ENCODE data around the gene CXCL9.
"Not testable (repeated sequence)": the region's sequence is repeated elsewhere in the genome, so short reads cannot be mapped to it uniquely, and the experiment has no call there.

CXCL9 gene

DNA sequence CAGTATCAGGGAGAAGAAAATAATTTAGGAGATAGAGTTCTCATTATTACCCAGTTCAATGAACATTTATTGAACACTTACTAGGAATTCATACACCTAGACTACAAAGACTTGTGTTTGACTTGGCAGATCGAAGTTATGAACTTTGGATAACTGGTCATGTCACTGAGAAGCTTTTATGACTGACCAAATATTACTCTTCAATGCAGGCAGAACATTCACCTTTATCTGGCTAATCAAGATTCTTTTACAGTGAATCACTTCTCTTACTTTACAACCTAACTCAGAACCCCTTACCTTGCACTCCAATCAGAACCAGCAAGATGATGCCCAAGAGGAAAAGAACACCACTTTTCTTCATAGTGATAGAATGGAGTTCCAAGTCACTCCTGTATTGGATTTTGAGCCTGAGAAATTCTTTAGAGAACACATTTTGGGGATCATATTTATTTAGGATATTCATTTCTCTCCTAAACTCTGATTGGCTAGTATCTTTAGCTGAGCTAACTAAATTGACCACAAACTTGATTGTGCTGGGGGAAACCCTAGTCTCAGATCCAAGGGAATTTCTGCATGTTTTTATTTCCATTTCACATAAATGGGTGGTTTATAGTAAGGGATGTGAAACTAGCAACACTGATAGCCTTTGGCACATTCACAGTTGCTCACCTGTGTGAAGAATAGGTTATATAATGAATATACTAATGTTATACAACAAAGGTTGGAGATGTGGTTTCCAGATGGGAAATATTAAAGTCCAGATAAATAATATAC lies at the start of gene CXCL9:
Gene CXCL9, minus strand, starts transcription at position 421 of the 774 bp plus-strand sequence. Its CDS starts 60 bp downstream, at position 361.
- DNase-seq, result no peak

DNA sequence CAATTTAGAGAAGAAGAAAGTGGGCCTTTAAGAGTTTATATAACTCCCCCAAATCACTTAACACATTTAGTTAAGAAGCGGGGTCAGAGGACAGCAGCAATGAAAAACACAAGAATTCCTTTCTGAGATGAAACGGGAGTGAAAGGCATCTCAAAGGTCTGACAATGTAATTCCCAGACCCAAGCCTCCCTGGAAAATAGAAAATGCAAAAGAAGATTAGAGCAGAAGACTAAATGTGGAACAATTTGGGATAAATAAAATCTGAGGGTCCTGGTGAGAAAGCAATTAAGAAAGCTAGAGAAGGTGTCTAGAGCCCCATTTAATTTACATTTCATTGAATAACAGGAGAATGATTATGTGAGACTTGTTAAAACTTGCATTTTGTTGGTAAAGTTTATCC lies 48.1 kb upstream of the CXCL9 start:
- DNase-seq, result no peak

DNA sequence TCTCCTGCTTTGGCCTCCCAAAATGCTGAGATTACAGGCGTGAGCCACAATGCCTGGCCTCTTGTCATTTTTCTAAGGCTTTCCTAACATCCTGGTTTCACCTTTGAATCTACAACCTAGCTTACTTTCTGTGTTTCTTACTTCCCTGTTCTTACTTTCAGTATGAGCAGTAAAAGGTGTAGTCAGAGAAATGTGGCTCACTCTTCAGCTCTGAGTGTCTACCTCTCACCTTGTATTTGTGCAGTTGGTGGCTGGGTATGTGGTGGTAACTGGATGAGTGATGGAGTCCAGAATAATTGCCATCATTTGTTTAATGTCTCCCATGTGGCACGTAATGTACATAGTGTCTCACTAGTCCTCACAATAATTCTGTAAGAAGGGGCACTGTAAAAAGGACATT lies 47.7 kb upstream of the CXCL9 start:
- no peak for DNase-seq

DNA sequence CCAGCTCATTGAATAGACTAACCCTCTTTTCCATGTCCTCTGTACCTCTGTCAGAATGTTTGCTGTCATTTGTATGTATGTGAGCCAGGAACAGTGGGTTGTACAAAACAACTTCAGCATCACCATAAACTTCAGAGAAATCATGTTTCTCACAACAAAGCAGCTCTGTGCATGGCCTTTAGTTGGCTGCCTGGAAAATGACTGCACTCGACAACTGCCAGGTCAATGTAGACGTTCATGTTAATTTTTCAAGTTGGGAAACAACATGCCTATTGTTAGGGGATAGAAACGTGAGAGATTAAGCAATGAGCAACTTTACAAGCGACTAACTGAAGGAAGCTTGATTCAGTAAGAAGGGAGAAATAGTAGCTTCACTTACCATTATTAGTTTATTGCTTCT lies 46.4 kb upstream of the CXCL9 start:
- DNase-seq, result no peak

DNA sequence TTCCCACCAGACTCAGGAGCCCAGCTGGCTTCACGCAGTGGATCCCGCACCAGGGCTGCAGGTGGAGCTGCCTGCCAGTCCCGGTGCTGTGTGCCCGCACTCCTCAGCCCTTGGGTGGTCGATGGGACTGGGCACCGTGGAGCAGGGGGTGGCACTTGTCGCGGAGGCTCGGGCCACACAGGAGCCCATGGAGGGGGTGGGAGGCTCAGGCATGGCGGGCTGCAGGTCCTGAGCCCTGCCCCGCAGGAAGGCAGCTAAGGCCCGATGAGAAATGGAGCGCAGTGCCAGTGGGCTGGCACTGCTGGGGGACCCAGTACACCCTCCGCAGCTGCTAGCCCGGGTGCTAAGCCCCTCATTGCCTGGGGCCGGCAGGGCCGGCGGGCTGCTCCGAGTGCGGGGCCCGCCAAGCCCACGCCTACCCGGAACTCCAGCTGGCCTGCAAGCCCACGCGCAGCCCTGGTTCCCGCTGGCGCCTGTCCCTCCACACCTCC lies 43.3 kb upstream of the CXCL9 start:
- not testable (repeated sequence) for DNase-seq

DNA sequence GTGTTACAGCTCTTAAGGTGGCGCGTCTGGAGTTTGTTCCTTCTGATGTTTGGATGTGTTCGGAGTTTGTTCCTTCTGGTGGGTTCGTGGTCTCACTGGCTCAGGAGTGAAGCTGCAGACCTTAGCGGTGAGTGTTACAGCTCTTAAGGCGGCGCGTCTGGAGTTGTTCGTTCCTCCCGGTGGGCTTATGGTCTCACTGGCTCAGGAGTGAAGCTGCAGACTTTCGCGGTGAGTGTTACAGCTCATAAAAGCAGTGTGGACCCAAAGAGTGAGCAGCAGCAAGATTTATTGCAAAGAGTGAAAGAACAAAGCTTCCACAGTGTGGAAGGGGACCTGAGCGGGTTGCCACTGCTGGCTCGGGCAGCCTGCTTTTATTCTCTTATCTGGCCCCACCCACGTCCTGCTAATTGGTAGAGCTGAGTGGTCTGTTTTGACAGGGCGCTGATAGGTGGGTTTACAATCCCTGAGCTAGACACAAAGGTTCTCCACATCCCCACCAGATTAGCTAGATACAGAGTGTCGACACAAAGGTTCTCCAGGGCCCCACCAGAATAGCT lies 42.6 kb upstream of the CXCL9 start:
- not testable (repeated sequence) for DNase-seq

DNA sequence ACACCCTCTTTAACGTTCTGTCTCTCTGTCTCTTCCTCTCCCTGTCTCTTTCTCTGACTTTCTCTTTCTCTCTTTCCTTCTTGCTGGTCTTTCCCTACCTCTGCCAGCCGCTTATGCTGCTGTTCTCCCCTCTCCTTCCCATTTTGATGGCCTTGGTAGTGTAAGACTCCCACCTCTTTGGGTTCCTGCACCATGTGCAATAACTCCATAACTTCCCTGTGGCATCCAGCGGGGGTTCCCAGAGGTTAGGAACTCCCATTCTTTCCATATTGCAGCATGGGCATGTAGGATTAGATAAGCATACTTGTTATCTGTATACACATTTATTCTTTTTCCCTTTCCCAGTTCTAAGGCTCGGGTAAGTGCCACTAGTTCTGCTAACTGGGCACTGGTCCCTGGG lies 37.4 kb upstream of the CXCL9 start:
- DNase-seq, result not testable (repeated sequence)

DNA sequence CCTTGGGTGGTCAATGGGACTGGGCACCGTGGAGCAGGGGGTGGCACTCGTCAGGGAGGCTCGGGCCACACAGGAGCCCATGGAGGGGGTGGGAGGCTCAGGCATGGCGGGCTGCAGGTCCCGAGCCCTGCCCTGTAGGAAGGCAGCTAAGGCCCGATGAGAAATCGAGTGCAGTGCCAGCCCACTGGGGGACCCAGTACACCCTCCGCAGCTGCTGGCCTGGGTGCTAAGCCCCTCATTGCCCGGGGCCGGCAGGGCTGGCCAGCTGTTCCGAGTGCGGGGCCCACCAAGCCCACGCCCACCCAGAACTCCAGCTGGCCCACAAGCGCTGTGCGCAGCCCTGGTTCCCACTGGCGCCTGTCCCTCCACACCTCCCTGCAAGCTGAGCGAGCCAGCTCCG lies 36.0 kb upstream of the CXCL9 start:
- not testable (repeated sequence) for DNase-seq

DNA sequence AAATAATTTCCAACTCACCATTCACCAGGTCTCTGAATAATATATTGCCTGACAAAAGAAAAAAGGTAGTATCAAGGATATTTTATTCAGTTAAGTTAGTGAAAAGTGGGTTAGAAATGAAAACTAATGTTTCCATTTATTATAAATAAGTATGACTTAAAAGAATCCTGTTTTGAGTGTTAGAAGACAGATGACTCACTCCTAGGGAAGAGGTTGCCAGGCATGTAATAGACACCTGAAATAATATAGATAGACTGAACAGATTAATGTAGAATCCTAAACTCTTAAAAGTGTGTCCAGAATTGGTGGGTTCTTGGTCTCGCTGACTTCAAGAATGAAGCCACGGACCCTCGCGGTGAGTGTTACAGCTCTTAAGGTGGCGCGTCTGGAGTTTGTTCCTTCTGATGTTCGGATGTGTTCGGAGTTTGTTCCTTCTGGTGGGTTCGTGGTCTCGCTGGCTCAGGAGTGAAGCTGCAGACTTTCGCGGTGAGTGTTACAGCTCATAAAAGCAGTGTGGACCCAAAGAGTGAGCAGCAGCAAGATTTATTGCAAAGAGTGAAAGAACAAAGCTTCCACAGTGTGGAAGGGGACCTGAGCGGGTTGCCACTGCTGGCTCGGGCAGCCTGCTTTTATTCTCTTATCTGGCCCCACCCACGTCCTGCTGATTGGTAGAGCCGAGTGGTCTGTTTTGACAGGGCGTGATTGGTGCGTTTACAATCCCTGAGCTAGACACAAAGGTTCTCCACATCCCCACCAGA lies 35.1 kb upstream of the CXCL9 start:
- DNase-seq, result not testable (repeated sequence)

DNA sequence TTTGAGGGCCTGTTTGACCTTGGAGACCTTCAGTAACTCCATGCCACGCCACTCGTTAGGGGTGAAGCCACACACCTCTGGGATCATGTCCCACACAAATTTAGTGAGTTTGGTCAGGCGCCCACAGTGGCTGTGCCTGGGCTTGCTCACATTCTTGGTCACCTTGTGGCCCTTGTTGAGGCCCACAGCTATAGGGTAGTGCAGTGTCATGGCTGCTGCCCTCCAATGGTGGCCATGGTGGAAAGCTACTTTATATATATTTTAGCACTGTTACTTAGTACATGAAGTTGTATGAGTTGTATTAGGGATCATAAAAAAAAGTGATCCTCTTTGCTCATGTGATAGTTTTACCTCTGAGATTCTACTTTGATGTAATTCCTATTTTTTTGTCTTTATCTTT lies 29.5 kb upstream of the CXCL9 start:
- no peak for DNase-seq

DNA sequence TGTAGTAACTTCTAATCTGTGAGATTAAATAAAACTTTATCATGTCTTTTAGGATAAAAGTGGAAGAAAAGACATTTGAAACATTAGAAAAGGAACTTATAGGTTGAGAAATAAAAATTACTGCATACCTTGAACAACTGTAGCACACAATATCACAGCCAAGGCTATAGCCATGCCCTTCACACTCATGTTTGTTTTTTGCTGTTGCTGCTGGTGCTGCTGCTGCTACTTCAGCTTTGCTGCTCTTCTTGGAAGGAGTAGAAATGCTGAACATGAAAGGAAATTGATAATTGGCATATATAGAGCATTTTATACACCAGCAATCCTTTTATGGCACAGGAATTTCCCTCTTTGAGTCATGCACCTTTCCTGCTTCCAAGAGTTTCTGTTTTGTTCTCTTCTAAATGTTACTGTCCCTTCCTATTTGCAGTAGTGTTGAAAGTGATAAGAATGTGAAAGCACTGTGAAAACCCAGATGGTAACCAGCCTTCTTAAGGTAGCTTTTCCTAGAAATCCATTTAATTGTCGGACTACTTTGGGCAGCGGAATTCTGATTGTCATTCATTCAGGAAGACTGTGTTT lies 28.6 kb upstream of the CXCL9 start, which contains the start of gene CXCL11:
Gene CXCL11, minus strand, starts transcription at position 272 of the 582 bp plus-strand sequence. Its CDS starts 83 bp downstream, at position 189.
- no peak for DNase-seq

DNA sequence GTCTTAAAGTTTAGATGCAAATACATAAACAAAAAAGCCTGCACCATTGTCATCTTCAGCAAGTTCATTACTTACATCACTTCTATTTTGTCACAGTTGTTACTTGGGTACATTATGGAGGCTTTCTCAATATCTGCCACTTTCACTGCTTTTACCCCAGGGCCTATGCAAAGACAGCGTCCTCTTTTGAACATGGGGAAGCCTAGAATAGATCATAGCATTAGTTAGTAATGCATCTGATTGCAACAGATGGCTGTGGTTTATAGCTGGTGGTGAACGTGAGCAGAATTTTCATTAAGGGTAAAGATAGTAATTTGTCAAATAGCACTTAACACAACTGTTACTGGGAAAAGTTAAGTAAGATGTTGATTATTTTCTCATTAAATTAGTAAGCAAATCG lies 27.8 kb upstream of the CXCL9 start:
- peak; percentile 57 for DNase-seq

DNA sequence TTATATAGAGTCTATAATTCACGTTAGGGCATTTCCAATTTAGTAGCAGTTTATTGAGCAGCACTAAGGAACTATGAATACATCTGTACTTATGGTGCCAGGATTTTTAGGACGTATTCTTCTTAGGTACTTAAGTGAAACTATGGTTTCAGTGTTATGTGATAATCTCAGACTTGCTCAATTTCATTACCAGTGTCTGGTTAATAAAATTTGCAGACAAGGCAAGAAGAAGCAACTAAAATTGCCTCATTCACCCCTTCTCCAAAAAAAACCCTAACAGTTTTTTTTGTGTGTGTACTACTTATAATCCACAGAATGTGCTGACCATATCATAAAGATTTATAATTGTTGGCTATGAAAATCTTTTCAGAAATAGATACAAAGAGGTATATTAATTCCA lies 22.0 kb upstream of the CXCL9 start:
- DNase-seq, result no peak

DNA sequence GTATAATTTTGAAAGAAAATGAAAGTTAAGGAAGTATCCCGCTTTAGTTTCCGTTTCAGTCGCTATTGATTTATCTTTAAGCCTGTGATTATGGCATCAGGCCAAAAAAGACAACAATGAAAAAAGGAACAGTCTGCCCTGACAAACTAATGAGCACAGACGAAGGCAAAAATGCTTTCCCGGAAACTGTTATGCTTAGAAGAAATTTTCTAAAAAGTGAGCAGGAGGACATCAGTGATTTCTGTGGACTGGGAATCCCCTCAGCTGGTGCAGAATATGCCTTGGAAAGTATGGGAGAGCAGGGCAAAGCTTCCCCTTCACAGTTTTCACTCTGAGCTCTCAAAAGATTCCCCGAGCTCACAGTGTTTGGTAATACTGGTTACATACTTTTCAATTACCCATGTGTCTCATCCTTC lies 21.0 kb upstream of the CXCL9 start:
- DNase-seq, result peak; percentile 63

DNA sequence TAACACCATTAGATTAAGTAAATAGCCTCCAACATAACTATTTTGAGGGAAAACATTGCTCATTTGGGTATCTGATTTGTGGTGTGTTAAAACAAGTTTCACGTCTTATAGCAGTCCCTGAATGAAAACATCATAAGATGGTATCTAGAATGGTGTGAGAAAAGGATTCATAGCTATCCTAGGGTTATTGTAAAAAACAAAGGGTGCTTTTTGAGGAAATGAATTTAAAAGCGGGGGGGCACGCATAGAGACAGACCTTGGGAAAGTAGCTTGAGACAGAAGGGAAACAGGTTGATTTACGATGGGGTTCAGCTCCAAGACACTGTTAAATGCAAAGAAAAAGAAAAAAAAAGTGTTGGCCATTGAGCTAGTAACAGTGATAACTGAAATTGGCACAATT lies 16.8 kb upstream of the CXCL9 start:
- DNase-seq, result no peak

DNA sequence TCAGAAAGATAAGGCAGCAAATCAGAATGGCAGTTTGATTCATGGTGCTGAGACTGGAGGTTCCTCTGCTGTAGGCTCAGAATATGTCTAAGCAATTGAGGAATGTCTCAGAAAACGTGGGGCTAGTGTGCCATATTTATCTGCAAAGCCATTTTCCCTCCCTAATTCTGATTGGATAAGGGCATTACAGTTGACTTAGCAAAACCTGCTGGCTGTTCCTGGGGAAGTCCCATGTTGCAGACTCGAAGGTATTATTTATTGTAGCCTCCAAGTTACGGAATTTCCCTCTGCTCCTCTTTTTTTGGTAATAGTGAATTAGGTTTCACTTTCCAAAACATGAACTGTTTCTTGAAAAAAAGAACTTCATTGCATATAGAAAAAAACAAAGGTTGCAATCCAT lies 16.1 kb upstream of the CXCL9 start, which contains the start of gene CXCL10:
Gene CXCL10, minus strand, starts transcription at position 109 of the 400 bp plus-strand sequence. Its CDS starts 66 bp downstream, at position 43.
- DNase-seq, result no peak

DNA sequence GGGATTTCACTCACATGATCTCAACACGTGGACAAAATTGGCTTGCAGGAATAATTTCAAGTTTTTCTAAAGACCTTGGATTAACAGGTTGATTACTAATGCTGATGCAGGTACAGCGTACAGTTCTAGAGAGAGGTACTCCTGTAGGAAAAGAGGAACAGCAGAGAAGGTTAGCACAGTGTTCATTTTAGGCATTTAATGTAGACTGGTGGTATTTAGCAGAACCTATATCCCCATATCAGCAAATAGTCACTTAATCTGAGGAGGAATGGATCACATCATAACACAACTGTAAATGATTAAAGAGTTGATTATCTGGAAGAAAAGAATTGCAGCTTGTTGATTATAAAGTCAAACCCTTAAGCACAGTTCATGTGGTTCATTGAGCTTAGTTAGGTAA lies 15.4 kb upstream of the CXCL9 start:
- DNase-seq, result no peak

DNA sequence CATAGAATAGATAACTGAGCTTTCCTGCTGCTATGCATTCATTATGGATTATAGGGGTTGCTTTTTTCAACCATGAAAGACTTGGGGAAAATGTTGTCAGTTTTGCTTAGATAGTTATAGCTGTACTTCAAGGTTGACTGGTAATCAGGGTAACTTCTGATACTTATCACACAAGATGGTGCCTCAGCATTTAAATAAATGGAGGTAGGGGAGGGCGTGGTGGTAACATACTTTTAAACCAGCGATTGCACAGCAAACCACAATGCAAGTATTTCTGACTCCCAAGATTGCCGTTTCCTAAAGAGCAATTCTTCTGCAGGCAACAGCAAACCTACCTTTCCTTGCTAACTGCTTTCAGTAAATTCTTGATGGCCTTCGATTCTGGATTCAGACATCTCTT lies 14.7 kb upstream of the CXCL9 start:
- no peak for DNase-seq

DNA sequence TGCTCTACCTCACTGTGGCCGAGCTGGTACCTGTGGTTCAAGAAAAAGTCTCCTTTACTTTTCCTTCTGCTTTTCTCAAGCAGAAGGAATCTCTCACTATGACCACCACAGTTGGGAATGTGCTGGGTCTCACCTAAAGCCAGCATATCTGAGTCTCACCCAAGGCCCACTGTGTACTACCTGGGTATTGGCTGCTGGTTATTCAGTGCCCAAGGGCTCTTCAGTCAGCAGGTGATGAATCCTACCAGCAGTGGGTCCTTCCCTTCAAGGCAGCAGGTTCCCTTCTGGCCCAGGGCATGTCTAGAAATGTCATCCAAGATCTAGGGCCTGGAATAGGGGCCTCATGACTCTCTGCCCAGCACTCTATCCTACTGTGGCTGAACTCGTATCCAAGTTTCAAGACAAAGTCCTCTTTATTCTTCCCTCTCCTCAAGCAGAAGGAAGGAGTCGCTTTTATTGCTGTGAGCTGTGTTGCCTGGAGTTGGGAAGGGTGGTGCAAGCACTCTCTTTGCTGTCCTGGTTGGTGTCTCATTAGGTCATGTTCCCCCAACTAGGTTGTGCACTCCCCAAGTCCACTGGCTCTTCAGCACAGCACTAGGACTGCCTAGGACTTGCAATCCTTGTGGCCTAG lies 9.9 kb upstream of the CXCL9 start:
- DNase-seq, result no peak

DNA sequence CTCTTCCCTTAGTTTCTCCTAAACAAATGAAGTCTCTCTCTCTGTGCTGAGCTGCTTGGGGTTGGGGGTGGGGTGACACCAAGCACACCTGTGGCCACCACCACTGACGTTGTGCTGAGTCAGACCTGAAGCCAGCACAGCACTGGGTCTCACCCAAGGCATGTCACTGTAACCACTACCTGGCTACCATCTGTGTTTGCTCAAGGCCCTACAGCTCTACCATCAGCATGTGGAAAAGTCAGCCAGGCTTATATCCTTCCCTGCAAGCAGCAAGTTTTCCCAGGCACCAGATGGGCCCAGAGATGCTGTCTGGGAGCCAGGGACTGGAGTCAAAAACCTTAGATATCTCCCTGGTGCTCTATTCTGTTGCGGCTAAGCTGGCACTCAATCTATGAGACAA lies 9.1 kb upstream of the CXCL9 start:
- no peak for DNase-seq

DNA sequence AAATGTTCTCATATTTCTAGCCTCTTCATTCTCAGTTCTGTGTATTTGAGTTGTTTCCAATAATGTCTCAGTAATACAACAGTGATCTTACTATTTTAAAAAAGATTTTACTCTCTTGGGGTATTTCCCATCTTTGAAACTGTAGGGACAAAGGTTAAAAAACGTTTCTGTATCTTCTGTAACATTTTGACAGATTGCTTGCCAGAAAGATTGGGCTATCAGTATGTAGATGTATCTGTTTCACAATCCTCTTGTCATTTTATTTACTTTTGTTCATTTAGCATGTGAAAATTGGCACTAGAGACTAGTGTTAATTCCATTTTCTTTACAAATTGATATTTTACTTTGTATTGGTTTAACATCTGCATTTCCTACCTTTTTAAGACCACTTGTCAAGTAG lies 6.2 kb upstream of the CXCL9 start:
- DNase-seq, result no peak

DNA sequence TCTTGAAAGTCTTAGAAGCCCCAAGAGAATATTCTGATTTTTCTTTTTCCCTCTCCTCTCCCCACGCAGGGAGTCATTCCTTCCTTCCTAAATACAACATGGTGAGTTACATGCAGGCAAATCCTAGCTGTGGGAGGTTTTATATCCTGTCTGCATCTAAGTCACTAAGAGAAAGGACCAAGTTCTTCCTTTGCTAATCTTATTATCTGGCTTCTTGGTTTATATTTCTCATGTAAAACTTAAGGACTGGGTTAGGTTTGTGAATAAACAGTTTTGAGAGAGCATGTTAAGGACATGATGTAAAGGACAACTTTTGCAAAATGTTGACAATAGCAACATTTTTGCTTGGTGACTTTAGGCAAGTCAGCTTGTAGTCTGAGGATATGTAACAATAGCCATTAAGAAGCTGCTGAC lies 5.1 kb upstream of the CXCL9 start:
- DNase-seq, result no peak
